DMS53 treated with DMSO at 0.1 percent for 48 hours (cell line): ENCODE results near the gene ALG1.
"Not testable (repeated sequence)": the region's sequence is repeated elsewhere in the genome, so short reads cannot be mapped to it uniquely, and the experiment has no call there.

ENCODE experiments used
- DNase-seq: peaks from one replicate; lab custom pipeline; 2025; ENCODE audit not compliant: unreplicated experiment; lab: John Stamatoyannopoulos, UW

ALG1 gene

GRCh38 chr16:5097061-5097469, 25.4 kb downstream of the ALG1 start:
- DNase-seq: not testable (repeated sequence)

DNA sequence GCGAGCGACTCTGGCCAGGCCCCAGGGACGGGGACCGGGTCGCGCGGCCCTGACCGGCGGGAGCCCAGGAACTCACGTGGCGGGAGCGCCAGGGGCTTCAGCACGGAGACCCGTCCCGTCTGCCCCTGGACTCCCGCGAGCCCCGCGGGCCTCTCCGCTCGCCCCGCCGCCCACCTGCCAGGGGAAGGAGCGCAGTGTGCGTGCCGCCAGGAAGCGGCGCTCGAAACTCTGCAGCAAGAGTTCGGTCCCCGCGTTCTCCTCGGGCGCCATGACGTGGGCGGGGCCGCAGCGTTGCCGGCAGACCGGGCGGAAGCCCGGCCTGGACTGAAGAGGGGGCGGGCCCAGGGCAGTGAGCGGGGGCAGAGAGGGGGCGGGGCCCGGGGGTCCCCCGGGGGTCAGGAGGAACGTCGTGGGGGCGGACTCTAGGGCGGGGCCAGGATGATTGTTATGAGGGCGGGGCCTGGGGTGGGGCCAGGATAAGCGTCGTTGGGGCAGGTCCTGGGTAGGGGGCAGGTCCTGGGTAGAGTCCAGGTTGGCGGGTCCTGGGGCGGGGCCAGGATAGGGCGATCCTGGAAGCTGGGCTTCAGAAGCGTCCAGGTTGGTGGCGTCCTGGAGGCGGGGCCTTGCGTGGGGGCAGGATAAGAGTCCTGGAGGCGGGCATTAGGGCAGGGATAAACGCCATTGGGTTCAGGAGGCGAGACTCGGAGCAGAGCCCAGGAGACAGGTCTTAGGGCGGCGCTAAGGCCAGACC, 26.0 kb downstream of the ALG1 start, which contains the start of gene EEF2KMT:
EEF2KMT (minus strand) TSS at position 326 of the 751 bp plus-strand sequence; CDS start at position 270, 56 bp downstream.
- DNase-seq: peak; percentile 86

GRCh38 chr16:5098221-5099159, 26.8 kb downstream of the ALG1 start:
- DNase-seq: not testable (repeated sequence)

DNA sequence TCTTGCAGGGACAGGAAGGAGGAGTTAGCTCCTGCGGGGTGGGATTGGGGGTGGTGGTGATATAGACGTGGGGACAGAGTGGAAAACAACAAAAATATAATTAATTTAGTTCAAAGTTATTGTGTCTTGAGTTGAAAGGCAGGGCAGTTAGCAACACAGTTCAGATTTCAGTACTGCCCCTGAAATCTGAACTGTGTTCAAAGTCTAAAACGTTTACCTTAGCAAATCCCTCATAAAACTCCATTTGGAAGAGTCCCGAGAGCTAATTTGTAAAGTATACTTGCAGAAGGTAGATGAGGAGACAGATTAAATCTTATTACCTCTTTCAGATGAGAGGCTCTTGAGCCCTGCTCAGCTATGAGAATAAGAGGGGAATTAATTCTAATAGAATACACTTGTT, 27.5 kb downstream of the ALG1 start:
- not testable (repeated sequence) for DNase-seq

DNA sequence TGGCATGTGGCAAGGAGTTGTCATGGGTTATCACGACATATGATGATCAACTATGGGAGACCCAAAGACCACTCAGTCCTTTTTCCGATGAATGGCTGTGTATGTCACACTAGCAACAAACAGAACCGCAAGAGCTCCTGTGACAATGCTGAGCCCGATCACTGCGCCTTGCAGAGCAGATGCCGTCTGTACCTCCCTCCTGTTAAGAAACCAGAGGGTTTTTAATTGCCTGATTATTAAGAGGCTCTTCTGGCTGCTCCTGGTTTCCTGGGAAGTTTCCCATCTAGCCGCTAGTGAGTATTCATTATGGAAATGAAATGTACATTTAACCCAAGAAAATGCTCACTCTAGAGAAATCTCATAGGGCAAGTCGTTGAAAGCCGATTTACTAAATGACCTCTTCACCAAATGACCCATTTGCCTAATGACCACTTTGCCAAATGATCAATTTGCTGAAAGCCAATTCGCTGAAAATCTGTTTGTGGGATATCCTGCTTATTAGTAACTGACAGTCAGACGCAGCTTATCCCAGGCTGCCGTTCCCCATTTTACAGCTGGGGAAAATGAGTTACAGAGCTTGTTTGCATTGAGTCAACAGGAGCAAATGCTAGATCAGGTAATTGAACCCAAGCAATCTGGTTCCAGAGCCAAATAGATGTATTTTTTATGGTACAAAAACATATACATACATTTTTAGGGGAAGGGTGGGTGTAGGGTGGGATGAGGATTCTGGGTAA, 31.8 kb downstream of the ALG1 start:
- not testable (repeated sequence) for DNase-seq

GRCh38 chr16:5105039-5105438, 33.4 kb downstream of the ALG1 start:
- DNase-seq: not testable (repeated sequence)

- DNase-seq: no peak
Measured at GRCh38 chr16:5108505-5109158, 37.0 kb downstream of the ALG1 start.

- DNase-seq: not testable (repeated sequence)
Measured at GRCh38 chr16:5110933-5111332, 39.3 kb downstream of the ALG1 start.

DNA sequence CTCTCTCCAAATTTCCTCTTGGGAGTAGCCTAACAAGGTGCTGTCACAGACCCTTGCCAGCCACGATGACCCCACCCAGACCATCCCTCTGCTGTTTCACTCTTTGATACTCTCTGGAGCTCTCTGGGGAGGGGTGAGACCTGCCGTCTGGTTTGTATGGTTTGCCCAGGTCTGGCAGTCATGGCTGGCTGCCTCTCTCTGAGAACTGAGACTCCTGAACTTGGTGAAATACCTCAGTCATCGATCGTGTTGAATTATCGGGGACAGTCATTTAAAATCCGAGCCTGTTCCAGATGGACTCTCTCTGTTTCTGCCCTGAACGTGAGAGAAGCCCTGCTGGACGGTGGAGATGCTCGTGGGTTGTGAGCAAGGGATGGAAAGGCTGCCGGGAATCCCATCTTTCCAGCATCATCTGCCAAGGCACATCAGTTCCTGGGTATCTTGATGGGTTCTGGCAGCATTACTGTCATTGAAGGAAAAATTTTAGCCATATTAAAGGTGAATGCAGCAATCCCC, 45.2 kb downstream of the ALG1 start:
- DNase-seq: not testable (repeated sequence)

- peak; percentile 10 for DNase-seq
Measured at GRCh38 chr16:5117300-5118087, 45.9 kb downstream of the ALG1 start.

- not testable (repeated sequence) for DNase-seq
Measured at GRCh38 chr16:5131467-5132004, 59.9 kb downstream of the ALG1 start.

GRCh38 chr16:5132915-5133600, 61.4 kb downstream of the ALG1 start:
- not testable (repeated sequence) for DNase-seq

GRCh38 chr16:5134739-5135452, 63.3 kb downstream of the ALG1 start:
- not testable (repeated sequence) for DNase-seq
